ENCODE data around the gene COL4A2. TPM values are rescaled to one million over a fixed set of nuclear protein-coding genes. Genes with fewer than 3 reads are reported as not detected.

The COL4A2 gene
- total and polyA plus RNA-seq, 4 donors, result 8.0 to 45.2 (median 40.3) TPM

GRCh38 chr13:110346661-110347067, 39.6 kb downstream of the COL4A2 start:
- 84% methylated on average over 17 of the region's 17 CpGs for whole genome bisulfite sequencing
- Histone ChIP-seq H3K27me3 (ENCODE audit: control insufficient read depth in 4 of 4, insufficient read depth in 4 of 4, low read length in 3 of 4) (peaks cover 0 to 3% (median 0%) of the 10 kb centered on the region in 4 donors), H3K4me3 (ENCODE audit: low read depth in 1 of 3, low read length in 3 of 3) (no peak overlapping the region), H3K36me3 (ENCODE audit: control insufficient read depth in 4 of 4, insufficient read depth in 3 of 4, low read depth in 1 of 4, low read length in 3 of 4) (no peaks in the 10 kb centered on the region), H3K9me3 (ENCODE audit: control insufficient read depth in 4 of 4, low read length in 3 of 4) (no peaks in the 10 kb centered on the region), H3K27ac (ENCODE audit: low read depth in 1 of 2, low read length in 2 of 2) (no peak overlapping the region), H3K9ac (ENCODE audit: low read depth in 1 of 2, low read length in 2 of 2) (no peak overlapping the region), H3K4me1 (ENCODE audit: control insufficient read depth in 4 of 4, insufficient read depth in 4 of 4, low read length in 3 of 4) (no peaks in the 10 kb centered on the region)
- DNase-seq (ENCODE audit: low spot score), result no peak
- no peak for TF ChIP-seq FOXA1 (IDR thresholded peaks at IDR 0.05)
- TF ChIP-seq NR2F2 (IDR thresholded peaks at IDR 0.05), result no peak
- TF ChIP-seq CTCF (IDR thresholded peaks at IDR 0.05; ENCODE audit: low read depth, low read length, missing input control), result no peak
- TF ChIP-seq FOXA2 (IDR thresholded peaks at IDR 0.05), result no peak
- no peak for TF ChIP-seq ZBTB33 (IDR thresholded peaks at IDR 0.05)
- TF ChIP-seq RXRA (IDR thresholded peaks at IDR 0.05), result no peak
- no peak for TF ChIP-seq ATF3 (IDR thresholded peaks at IDR 0.05)
- no peak for TF ChIP-seq HNF4G (IDR thresholded peaks at IDR 0.05)

GRCh38 chr13:110347088-110347487, 40.0 kb downstream of the COL4A2 start:
- no peaks in the 10 kb centered on the region for H3K36me3 ChIP-seq (ENCODE audit: control insufficient read depth in 4 of 4, insufficient read depth in 3 of 4, low read depth in 1 of 4, low read length in 3 of 4)
- peaks cover 0 to 3% (median 0%) of the 10 kb centered on the region in 4 donors for H3K27me3 ChIP-seq (ENCODE audit: control insufficient read depth in 4 of 4, insufficient read depth in 4 of 4, low read length in 3 of 4)
- no peaks in the 10 kb centered on the region for H3K4me1 ChIP-seq (ENCODE audit: control insufficient read depth in 4 of 4, insufficient read depth in 4 of 4, low read length in 3 of 4)
- H3K9me3 ChIP-seq (ENCODE audit: control insufficient read depth in 4 of 4, low read length in 3 of 4), result no peaks in the 10 kb centered on the region
- no peak overlapping the region for H3K4me3 ChIP-seq (ENCODE audit: low read depth in 1 of 3, low read length in 3 of 3)
- H3K9ac ChIP-seq (ENCODE audit: low read depth in 1 of 2, low read length in 2 of 2), result no peak overlapping the region
- 84% methylated on average over 3 of the region's 3 CpGs for WGBS
- H3K27ac ChIP-seq (ENCODE audit: low read depth in 1 of 2, low read length in 2 of 2), result no peak overlapping the region
- TF ChIP-seq SP1 (IDR thresholded peaks at IDR 0.05), result no peak
- no peak for TF ChIP-seq NR2F2 (IDR thresholded peaks at IDR 0.05)
- TF ChIP-seq CTCF (IDR thresholded peaks at IDR 0.05; ENCODE audit: low read depth, low read length, missing input control), result no peak
- DNase-seq (ENCODE audit: low spot score), result no peak

GRCh38 chr13:110347535-110348308, 40.6 kb downstream of the COL4A2 start:
- no peaks in the 10 kb centered on the region for H3K4me1 ChIP-seq (ENCODE audit: control insufficient read depth in 4 of 4, insufficient read depth in 4 of 4, low read length in 3 of 4)

More at GRCh38 chr13:110347535-110348308, 40.6 kb downstream of the COL4A2 start:
- no peak for DNase-seq (ENCODE audit: low spot score)
- peaks cover 0 to 3% (median 0%) of the 10 kb centered on the region in 4 donors for H3K27me3 ChIP-seq (ENCODE audit: control insufficient read depth in 4 of 4, insufficient read depth in 4 of 4, low read length in 3 of 4)
- no peak overlapping the region for H3K4me3 ChIP-seq (ENCODE audit: low read depth in 1 of 3, low read length in 3 of 3)
- no peak overlapping the region for H3K9ac ChIP-seq (ENCODE audit: low read depth in 1 of 2, low read length in 2 of 2)
- 75% methylated on average over 18 of the region's 18 CpGs for WGBS
- no peak overlapping the region for H3K27ac ChIP-seq (ENCODE audit: low read depth in 1 of 2, low read length in 2 of 2)
- H3K36me3 ChIP-seq (ENCODE audit: control insufficient read depth in 4 of 4, insufficient read depth in 3 of 4, low read depth in 1 of 4, low read length in 3 of 4), result no peaks in the 10 kb centered on the region
- H3K9me3 ChIP-seq (ENCODE audit: control insufficient read depth in 4 of 4, low read length in 3 of 4), result no peaks in the 10 kb centered on the region
- TF ChIP-seq HNF4A (conservative IDR thresholded peaks at IDR 0.05), result no peak
- TF ChIP-seq GABPA (IDR thresholded peaks at IDR 0.05 in 1 of 2, conservative IDR thresholded peaks at IDR 0.05 in 1 of 2), result no peak
- TF ChIP-seq CTCF (IDR thresholded peaks at IDR 0.05; ENCODE audit: low read depth, low read length, missing input control), result no peak
- no peak for TF ChIP-seq FOXA2 (IDR thresholded peaks at IDR 0.05)
- no peak for TF ChIP-seq MAX (IDR thresholded peaks at IDR 0.05)
- no peak for TF ChIP-seq FOXA1 (IDR thresholded peaks at IDR 0.05)
- no peak for TF ChIP-seq YY1 (IDR thresholded peaks at IDR 0.05)
- TF ChIP-seq ZBTB33 (IDR thresholded peaks at IDR 0.05), result no peak
- TF ChIP-seq SP1 (IDR thresholded peaks at IDR 0.05), result no peak
- no peak for TF ChIP-seq RXRA (IDR thresholded peaks at IDR 0.05)

Measured in liver (tissue), 9 donors.